Stimulated activated CD8-positive, alpha-beta memory T cell treated with anti-CD3 and anti-CD28 coated beads, Interleukin-4, amount 100 ng/mL, for 4 hours (primary cell): ENCODE measurements around the gene OR52M1.

ENCODE experiments used
- DNase-seq, 2 donors: peaks; one replicate each; pipeline ENCODE4 v3.0.0-alpha.2; 2020; ENCODE audit warnings: low read depth in 2 of 2, low spot score in 1 of 2

The OR52M1 gene

DNA sequence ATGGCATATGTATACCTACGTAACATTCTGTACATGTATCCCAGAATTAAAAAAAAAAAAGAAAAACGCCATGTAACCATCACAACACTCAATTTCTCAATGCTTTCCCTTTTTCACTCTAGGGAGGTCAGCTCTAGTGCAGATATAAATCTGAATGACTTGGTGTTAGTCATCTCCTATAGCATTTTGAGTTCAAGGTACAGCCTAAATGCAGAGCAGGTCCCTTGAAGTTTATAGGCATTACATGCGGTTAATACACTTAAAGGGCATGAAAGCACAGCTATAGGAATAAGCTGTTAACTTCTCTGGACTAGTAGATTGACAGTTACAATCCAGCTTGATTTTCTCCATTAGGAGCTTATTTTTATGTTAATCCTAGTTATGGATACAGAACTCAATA is 20.4 kb downstream of the OR52M1 start:
- no peak for DNase-seq

DNA sequence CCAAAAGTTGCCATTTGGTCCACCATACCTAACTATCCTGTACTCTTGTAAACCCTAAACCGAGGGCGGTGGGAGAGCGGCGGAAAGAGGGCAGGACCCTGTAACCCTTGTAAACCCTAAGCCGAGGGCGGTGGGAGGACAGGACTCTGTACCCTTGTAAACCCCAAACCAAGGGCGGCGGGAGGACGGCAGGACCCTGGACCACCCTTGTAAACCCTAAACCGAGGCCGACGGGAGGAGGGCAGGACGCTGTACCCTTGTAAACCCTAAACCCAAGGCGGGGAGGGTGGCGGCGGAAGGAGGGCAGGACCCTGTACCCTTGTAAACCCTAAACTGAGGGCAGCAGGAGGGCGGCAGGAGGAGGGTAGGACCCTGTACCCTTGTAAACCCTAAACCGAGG is 24.1 kb downstream of the OR52M1 start:
- no peak for DNase-seq

DNA sequence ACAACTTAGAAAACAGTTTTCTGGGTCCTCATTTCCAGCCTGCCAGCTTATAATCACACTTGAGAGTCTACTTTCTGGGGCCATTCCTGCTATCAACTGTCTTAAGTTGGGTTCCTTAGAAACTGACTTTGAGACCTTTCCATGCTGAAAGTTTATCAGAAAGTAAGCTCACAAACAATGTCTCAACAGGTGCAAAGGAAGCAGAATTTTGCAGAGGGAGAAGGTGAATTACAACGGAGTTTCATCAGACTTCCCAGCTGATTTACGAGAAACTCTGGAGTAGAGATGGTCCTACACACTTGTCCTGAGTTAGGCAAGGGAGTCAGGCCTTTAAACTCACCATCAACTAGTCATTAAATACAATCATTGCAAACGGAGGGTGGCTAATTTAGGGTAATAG is 31.9 kb downstream of the OR52M1 start:
- DNase-seq = no peak

DNA sequence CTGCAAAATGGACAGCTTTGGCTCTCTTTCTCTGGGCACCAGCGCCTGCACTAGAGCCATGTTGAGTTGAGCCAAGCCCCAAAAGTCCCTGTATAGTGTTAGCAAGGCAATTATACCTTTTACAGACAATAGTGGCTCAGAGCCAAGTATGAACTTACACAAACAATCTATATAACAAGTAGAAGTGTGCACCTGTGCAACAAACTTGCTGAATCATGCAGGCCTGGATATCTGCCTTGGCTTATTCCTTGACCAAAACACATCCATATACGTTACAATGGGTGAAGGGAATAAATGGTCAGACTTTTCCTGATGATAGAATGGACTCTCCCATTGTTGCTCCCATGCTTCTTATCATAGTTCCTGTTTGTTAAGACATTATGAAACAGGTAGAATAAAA is 32.8 kb downstream of the OR52M1 start:
- no peak for DNase-seq

DNA sequence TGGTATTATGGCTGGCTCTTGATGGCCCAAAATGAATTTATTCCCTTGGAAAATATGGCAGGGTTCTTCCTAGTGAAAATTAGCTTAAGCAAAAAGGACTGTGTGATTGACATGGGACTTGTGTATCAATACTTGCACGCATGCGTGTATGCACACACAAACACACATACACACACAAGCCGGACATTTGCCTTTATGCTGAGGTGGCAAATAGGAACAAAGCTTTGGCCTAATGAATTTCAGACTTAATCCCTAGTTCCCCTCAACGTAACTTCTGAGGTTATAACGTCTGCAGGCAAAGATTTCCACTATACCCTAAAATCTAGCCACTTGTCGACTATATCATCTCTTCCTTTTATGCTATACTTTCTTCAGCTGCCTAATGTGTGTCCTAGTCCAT is 33.6 kb downstream of the OR52M1 start:
- DNase-seq = no peak

DNA sequence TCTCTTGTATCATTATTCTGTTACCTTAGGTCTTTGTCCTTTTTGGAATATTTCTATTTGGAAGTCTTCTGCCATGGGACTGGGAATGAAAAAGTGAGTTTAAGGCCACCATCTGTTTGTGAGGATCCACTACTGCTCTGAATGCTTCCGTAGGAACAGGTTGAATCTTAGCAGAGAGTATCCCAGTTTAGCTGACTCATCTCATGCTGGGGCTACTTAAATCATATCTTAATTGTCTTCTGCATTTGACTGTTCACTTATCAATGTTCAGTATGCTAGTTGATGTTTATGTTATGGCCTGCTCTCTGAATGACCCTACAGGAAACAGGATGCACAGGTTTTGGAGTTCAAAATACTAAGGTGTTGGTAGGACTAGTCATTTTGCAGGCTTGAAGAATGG is 35.1 kb downstream of the OR52M1 start:
- DNase-seq = no peak

DNA sequence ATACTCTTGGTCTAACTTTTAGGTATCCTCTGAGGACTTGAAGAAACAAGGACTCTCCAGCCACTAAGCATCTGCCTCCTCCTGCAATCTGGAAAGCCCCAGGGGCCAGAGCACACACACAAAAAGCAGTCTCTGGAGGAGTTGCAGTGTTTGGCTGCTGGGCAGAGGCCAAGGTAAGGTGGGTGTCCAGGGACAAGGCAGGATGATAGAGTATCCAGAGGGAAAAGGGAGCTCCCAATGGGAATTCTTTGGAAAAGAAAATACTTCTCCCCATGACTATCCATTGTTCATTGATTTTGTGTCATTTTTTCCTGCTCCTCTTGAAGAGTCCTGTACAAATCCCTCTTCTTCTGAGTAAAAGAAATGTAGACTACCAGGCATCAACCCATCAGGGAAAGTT is 36.5 kb downstream of the OR52M1 start, which contains the start of gene OR52I2:
Gene OR52I2, plus strand, starts transcription at position 301 of the 400 bp plus-strand sequence.
- no peak for DNase-seq

DNA sequence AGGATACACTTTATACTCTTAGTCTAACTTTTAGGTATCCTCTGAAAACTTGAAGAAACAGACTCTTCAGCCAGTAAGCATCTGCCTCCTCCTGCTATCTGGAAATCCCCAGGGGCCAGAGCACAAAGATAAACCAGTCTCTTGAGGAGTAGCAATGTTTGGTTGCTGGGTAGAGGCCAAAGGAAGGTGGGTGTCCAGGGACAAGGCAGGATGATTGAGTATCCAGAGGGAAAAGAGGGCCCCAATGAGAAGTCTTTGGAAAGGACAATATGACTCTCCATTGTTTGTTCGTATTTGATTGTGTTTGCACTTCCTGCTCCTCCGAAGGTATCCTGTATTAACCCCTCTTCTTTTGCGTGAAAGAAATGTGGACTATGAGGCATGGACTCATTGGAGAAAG is 44.0 kb downstream of the OR52M1 start:
- no peak for DNase-seq

DNA sequence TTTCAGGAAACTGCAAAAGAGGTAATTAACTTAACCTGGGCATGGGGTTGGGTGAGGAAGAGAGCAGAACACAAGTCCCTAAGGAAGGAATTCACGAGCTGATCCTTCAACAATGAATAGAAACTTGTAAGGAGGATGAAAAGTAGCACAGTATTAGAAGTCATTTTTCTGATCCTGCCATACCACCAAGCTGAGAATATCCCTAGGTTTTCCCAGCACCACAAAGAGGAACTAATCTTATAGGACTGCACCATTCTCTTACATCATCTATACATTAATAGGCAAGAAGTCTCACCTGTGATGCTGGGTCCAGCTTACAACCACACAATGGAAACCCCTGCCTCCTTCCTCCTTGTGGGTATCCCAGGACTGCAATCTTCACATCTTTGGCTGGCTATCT is 48.7 kb downstream of the OR52M1 start, which contains the start of gene OR52I1:
Gene OR52I1, plus strand, starts transcription at position 301 of the 400 bp plus-strand sequence. Its CDS starts 0 bp downstream, at position 301.
- DNase-seq = no peak
